Neural cell (in vitro differentiated cells): Measurements from ENCODE around the gene ZDHHC18.

Experiments used
- EP300 ChIP-seq: fragments of 450-650 bp; conservative IDR thresholded peaks from 2 replicates; pipeline ENCODE4 v1.6.1; 2014; ENCODE audit warnings: antibody characterized with exemption, mild to moderate bottlenecking, moderate library complexity; ENCODE audit not compliant: poor library complexity, severe bottlenecking
- EZH2 ChIP-seq: fragments of 200-600, 300-800 bp; shearing (Covaris generic), sonication (generic); IDR thresholded peaks from 2 replicates; pipeline ENCODE4 v1.6.1; 2014; ENCODE audit warnings: antibody characterized with exemption, low read length, borderline replicate concordance, mild to moderate bottlenecking; ENCODE audit not compliant: insufficient read depth, poor library complexity, severe bottlenecking
- POLR2AphosphoS5 ChIP-seq: IDR thresholded peaks from 2 replicates; pipeline ENCODE4 v1.6.1; 2012
- RAD21 ChIP-seq: fragments of 450-650 bp; conservative IDR thresholded peaks from 2 replicates; pipeline ENCODE4 v1.6.1; 2014; ENCODE audit warnings: antibody characterized with exemption, mild to moderate bottlenecking, moderate library complexity
- SMC3 ChIP-seq: fragments of 450-650 bp; conservative IDR thresholded peaks from 2 replicates; pipeline ENCODE4 v1.6.1; 2014; ENCODE audit warnings: antibody characterized with exemption, mild to moderate bottlenecking, moderate library complexity; ENCODE audit not compliant: poor library complexity
- TAF1 ChIP-seq: IDR thresholded peaks from 2 replicates; pipeline ENCODE4 v1.6.1; 2012; ENCODE audit warnings: low read depth
- TF ChIP-seq, protein P1 (sequence below): fragments of 450-650 bp; IDR thresholded peaks from 2 replicates; pipeline ENCODE4 v1.5.1; 2014; ENCODE audit warnings: antibody characterized with exemption, mild to moderate bottlenecking, moderate library complexity; ENCODE audit not compliant: poor library complexity, severe bottlenecking
- TF ChIP-seq, protein P2 (sequence below): IDR thresholded peaks from 2 replicates; pipeline ENCODE4 v1.6.1; 2012; ENCODE audit warnings: borderline replicate concordance

DNA sequence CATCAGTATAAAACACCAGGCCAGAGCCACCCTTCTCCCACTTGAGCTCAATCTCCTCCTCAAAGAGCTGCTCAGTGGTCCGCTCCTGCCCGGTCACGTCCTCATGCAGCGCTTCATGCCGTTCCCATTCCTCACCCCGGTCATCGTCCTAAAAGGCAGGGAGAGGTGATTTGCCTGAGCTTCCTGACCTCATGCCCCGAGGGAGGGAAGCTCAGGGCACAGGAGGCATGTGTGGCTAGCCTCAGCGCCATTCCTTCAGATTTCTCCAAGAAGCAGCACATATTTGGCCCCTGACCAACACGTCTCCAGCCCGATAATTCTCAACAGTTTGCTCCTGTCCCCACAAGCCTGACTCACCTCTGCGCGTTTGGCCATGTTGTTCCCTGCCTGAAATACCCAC lies 67.8 kb downstream of the ZDHHC18 start:
- TF ChIP-seq, protein P1, sequence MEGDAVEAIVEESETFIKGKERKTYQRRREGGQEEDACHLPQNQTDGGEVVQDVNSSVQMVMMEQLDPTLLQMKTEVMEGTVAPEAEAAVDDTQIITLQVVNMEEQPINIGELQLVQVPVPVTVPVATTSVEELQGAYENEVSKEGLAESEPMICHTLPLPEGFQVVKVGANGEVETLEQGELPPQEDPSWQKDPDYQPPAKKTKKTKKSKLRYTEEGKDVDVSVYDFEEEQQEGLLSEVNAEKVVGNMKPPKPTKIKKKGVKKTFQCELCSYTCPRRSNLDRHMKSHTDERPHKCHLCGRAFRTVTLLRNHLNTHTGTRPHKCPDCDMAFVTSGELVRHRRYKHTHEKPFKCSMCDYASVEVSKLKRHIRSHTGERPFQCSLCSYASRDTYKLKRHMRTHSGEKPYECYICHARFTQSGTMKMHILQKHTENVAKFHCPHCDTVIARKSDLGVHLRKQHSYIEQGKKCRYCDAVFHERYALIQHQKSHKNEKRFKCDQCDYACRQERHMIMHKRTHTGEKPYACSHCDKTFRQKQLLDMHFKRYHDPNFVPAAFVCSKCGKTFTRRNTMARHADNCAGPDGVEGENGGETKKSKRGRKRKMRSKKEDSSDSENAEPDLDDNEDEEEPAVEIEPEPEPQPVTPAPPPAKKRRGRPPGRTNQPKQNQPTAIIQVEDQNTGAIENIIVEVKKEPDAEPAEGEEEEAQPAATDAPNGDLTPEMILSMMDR: no peak
- TF ChIP-seq RAD21 (no peak), EZH2 (no peak), EP300 (no peak), SMC3 (no peak), POLR2AphosphoS5 (no peak), TAF1 (no peak)
- TF ChIP-seq, protein P2, sequence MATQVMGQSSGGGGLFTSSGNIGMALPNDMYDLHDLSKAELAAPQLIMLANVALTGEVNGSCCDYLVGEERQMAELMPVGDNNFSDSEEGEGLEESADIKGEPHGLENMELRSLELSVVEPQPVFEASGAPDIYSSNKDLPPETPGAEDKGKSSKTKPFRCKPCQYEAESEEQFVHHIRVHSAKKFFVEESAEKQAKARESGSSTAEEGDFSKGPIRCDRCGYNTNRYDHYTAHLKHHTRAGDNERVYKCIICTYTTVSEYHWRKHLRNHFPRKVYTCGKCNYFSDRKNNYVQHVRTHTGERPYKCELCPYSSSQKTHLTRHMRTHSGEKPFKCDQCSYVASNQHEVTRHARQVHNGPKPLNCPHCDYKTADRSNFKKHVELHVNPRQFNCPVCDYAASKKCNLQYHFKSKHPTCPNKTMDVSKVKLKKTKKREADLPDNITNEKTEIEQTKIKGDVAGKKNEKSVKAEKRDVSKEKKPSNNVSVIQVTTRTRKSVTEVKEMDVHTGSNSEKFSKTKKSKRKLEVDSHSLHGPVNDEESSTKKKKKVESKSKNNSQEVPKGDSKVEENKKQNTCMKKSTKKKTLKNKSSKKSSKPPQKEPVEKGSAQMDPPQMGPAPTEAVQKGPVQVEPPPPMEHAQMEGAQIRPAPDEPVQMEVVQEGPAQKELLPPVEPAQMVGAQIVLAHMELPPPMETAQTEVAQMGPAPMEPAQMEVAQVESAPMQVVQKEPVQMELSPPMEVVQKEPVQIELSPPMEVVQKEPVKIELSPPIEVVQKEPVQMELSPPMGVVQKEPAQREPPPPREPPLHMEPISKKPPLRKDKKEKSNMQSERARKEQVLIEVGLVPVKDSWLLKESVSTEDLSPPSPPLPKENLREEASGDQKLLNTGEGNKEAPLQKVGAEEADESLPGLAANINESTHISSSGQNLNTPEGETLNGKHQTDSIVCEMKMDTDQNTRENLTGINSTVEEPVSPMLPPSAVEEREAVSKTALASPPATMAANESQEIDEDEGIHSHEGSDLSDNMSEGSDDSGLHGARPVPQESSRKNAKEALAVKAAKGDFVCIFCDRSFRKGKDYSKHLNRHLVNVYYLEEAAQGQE: no peak
